NB4 (cell line): ENCODE measurements around the gene ATP11A.

Experiments
- CTCF ChIP-seq: IDR thresholded peaks from one replicate; pipeline ENCODE4 v1.5.1; 2012; ENCODE audit warnings: low read depth, low read length
- MAX ChIP-seq: IDR thresholded peaks from 2 replicates; pipeline ENCODE4 v1.6.1; 2011; ENCODE audit warnings: low read depth, low read length
- POLR2A ChIP-seq: IDR thresholded peaks from 2 replicates; pipeline ENCODE4 v1.6.1; 2011; ENCODE audit warnings: mild to moderate bottlenecking; ENCODE audit not compliant: insufficient read length; ENCODE audit errors: extremely low read depth

GRCh38 chr13:112820318-112820717 is 130.5 kb downstream of the ATP11A start:
- no peak for TF ChIP-seq CTCF
- TF ChIP-seq MAX: no peak
- no peak for TF ChIP-seq POLR2A
